ENCODE results near the gene SAMD4A.
"Not testable (repeated sequence)": the region's sequence is repeated elsewhere in the genome, so short reads cannot be mapped to it uniquely, and the experiment has no call there.

The SAMD4A gene

GRCh38 chr14:54794796-54795195, 227.9 kb downstream of the SAMD4A start:
- Histone ChIP-seq H3K27me3 (replicated peaks; ENCODE audit: control insufficient read depth, insufficient read depth, low read length) (no peaks in the 10 kb centered on the region; the same call in 1 of the 2 replicates), H3K4me3 (replicated peaks; ENCODE audit: low read depth, low read length) (no peak overlapping the region), H3K36me3 (ENCODE audit: control insufficient read depth, insufficient read depth, low read length) (no peaks in the 10 kb centered on the region)
- no peak for TF ChIP-seq CTCF (IDR thresholded peaks at IDR 0.05; ENCODE audit: insufficient read depth, low read length, poor library complexity, severe bottlenecking)
- DNase-seq (ENCODE audit: extremely low read depth, insufficient read length), result no peak

GRCh38 chr14:54796961-54797360, 230.0 kb downstream of the SAMD4A start:
- Histone ChIP-seq H3K27me3 (replicated peaks; ENCODE audit: control insufficient read depth, insufficient read depth, low read length) (no peaks in the 10 kb centered on the region; the same call in 1 of the 2 replicates), H3K4me3 (replicated peaks; ENCODE audit: low read depth, low read length) (no peak overlapping the region), H3K36me3 (ENCODE audit: control insufficient read depth, insufficient read depth, low read length) (no peaks in the 10 kb centered on the region)
- TF ChIP-seq CTCF (IDR thresholded peaks at IDR 0.05; ENCODE audit: insufficient read depth, low read length, poor library complexity, severe bottlenecking), result no peak
- no peak for DNase-seq (ENCODE audit: extremely low read depth, insufficient read length)

DNA sequence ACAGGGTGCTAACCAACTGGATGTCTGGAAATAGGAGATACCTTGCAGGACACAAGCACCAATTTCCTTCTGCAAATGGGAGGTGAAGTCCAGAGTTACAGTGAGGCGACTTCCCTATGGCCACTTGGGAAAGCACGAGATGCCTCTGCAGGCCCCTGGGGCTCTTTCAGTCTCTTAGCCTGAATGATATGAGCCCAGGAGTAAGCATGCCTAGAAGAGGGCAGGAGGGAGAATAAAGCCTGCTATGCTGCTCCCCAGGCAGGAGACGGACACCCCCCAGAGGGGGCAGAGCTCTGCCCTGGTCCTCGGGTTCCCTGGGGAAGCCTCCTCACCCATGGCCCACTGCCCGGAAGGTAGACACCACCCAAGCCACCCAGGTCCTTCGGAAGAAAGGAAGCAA, 230.6 kb downstream of the SAMD4A start:
- H3K27me3 ChIP-seq (replicated peaks; ENCODE audit: control insufficient read depth, insufficient read depth, low read length), result no peaks in the 10 kb centered on the region; the same call in 1 of the 2 replicates
- H3K36me3 ChIP-seq (ENCODE audit: control insufficient read depth, insufficient read depth, low read length), result no peaks in the 10 kb centered on the region
- DNase-seq (ENCODE audit: extremely low read depth, insufficient read length), result no peak
- TF ChIP-seq CTCF (IDR thresholded peaks at IDR 0.05; ENCODE audit: insufficient read depth, low read length, poor library complexity, severe bottlenecking), result no peak
- H3K4me3 ChIP-seq (replicated peaks; ENCODE audit: low read depth, low read length), result no peak overlapping the region

DNA sequence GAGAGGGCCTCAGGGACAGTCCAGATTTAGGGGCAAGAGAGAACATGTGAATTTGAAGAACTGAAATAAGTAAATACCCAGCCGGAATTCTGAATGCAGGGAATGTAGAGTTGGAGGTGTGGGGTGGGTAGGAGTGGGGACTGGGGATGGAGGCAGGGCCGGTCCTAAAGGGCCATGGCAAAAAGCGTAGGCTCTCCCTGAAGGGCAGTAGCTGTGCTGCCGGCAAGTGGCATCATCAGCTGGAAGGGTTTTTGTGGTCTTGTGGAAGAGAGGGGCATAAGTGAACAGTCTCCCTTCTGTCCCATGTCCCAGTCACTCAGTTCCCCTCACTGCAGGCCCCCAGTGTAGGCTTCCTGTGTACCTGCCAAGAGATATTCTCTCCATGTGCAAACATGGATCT, 231.1 kb downstream of the SAMD4A start:
- H3K36me3 ChIP-seq (ENCODE audit: control insufficient read depth, insufficient read depth, low read length), result no peaks in the 10 kb centered on the region
- no peak for TF ChIP-seq CTCF (IDR thresholded peaks at IDR 0.05; ENCODE audit: insufficient read depth, low read length, poor library complexity, severe bottlenecking)
- no peak overlapping the region for H3K4me3 ChIP-seq (replicated peaks; ENCODE audit: low read depth, low read length)
- DNase-seq (ENCODE audit: extremely low read depth, insufficient read length), result no peak
- no peaks in the 10 kb centered on the region; the same call in none of the 2 replicates for H3K27me3 ChIP-seq (replicated peaks; ENCODE audit: control insufficient read depth, insufficient read depth, low read length)

- Histone ChIP-seq H3K4me3 (replicated peaks; ENCODE audit: low read depth, low read length) (no peak overlapping the region), H3K36me3 (ENCODE audit: control insufficient read depth, insufficient read depth, low read length) (no peaks in the 10 kb centered on the region), H3K27me3 (replicated peaks; ENCODE audit: control insufficient read depth, insufficient read depth, low read length) (no peaks in the 10 kb centered on the region; the same call in none of the 2 replicates)
- DNase-seq (ENCODE audit: extremely low read depth, insufficient read length), result no peak
- no peak for TF ChIP-seq CTCF (IDR thresholded peaks at IDR 0.05; ENCODE audit: insufficient read depth, low read length, poor library complexity, severe bottlenecking)
Measured at GRCh38 chr14:54798465-54799124, 231.7 kb downstream of the SAMD4A start.

DNA sequence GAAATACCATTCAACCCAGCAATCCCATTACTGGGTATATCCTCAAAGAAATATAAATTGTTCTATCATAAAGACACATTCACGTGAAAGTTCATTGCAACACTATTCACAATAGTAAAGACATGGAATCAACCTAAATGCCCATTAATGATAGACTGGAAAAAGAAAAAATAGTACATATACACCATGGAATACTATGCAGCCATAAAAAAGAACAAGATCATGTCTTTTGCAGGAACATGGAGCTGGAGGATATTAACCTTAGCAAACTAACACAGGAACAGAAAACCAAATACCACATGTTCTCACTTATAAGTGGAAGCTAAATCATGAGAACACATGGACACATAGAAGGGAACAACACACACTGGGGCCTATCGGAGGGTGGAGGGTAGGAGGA, 234.6 kb downstream of the SAMD4A start:
- not testable (repeated sequence) for H3K27me3 ChIP-seq (replicated peaks; ENCODE audit: control insufficient read depth, insufficient read depth, low read length); H3K36me3 ChIP-seq (ENCODE audit: control insufficient read depth, insufficient read depth, low read length)

More for the DNA sequence above, 234.6 kb downstream of the SAMD4A start:
- DNase-seq (ENCODE audit: extremely low read depth, insufficient read length); H3K4me3 ChIP-seq (replicated peaks; ENCODE audit: low read depth, low read length): not testable (repeated sequence)

Measured in GM06990 (cell line).